Measurements from ENCODE around the gene KCNIP2. TPM values are rescaled to one million over a fixed set of nuclear protein-coding genes. Genes with fewer than 3 reads are reported as not detected.

The KCNIP2 gene
- total RNA-seq, 2 donors from 2014 or later, result 1.8 to 13.5 TPM

DNA sequence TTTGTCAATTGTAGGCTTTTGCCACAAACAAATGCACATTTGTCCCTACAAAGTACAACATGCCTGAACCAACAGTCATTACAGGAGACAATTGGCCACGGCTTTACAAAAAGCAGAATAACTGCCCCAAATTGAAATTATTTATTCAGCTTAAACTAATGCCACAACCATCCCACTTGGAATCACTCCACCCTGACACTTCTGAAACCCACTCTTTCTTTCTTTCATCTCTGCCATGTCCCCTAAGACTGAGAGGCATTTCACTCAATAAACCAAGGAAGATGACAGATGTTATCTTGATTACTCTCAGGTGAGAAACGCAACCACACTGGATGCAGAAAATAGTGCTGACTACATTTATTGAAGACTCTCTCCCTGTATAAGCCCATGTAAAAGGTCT, 57.8 kb downstream of the KCNIP2 start:
- intact Hi-C loops (cut with DNase I), result no loop called here

GRCh38 chr10:101784558-101784957, 59.0 kb downstream of the KCNIP2 start:
- 77 to 81% methylated on average over 2 of the region's 2 CpGs for WGBS, 2 donors
- Histone ChIP-seq H3K4me1 (peaks cover 36% of the 10 kb centered on the region), H3K9me3 (no peaks in the 10 kb centered on the region), H3K27me3 (no peaks in the 10 kb centered on the region), H3K4me3 (no peak overlapping the region), H3K36me3 (replicated peaks in 1 of 2; ENCODE audit: insufficient read depth in 1 of 2, low read depth in 2 of 2) (peaks cover under 1 to 20% of the 10 kb centered on the region in 2 donors), H3K27ac (no peak overlapping the region)
- ATAC-seq, result no peak
- TF ChIP-seq POLR2A (IDR thresholded peaks at IDR 0.05) (no peak), CTCF (IDR thresholded peaks at IDR 0.05) (no peak)
- DNase-seq, result no peak
- intact Hi-C loops (cut with DNase I), result no loop called here

More for the DNA sequence above, 57.8 kb downstream of the KCNIP2 start:
- no peak for DNase-seq
- H3K27ac ChIP-seq, result no peak overlapping the region
- no peaks in the 10 kb centered on the region for H3K27me3 ChIP-seq
- no peak overlapping the region for H3K4me3 ChIP-seq
- H3K9me3 ChIP-seq, result no peaks in the 10 kb centered on the region
- no peak for ATAC-seq
- H3K36me3 ChIP-seq (replicated peaks in 1 of 2; ENCODE audit: insufficient read depth in 1 of 2, low read depth in 2 of 2), result peaks cover 5 to 24% of the 10 kb centered on the region in 2 donors
- TF ChIP-seq CTCF (IDR thresholded peaks at IDR 0.05) (no peak), POLR2A (IDR thresholded peaks at IDR 0.05) (no peak)
- peaks cover 23% of the 10 kb centered on the region for H3K4me1 ChIP-seq
- WGBS, 2 donors, result 83 to 87% methylated on average over 2 of the region's 2 CpGs

GRCh38 chr10:101783736-101784118, 59.9 kb downstream of the KCNIP2 start:
- Histone ChIP-seq H3K4me1 (peaks cover 44% of the 10 kb centered on the region), H3K9me3 (no peaks in the 10 kb centered on the region), H3K27me3 (no peaks in the 10 kb centered on the region), H3K4me3 (peak overlapping the region; percentile 17 to 58), H3K36me3 (replicated peaks in 1 of 2; ENCODE audit: insufficient read depth in 1 of 2, low read depth in 2 of 2) (peaks cover 0 to 15% of the 10 kb centered on the region in 2 donors), H3K27ac (peak overlapping the region in 2 of 4 donors; percentile 27 to 46)
- DNase-seq (no peak), ATAC-seq (no peak)
- WGBS, 2 donors, result 49 to 50% methylated on average over 10 of the region's 10 CpGs
- TF ChIP-seq CTCF (IDR thresholded peaks at IDR 0.05) (no peak), POLR2A (IDR thresholded peaks at IDR 0.05) (no peak)
- intact Hi-C loops (cut with DNase I), result no loop called here

DNA sequence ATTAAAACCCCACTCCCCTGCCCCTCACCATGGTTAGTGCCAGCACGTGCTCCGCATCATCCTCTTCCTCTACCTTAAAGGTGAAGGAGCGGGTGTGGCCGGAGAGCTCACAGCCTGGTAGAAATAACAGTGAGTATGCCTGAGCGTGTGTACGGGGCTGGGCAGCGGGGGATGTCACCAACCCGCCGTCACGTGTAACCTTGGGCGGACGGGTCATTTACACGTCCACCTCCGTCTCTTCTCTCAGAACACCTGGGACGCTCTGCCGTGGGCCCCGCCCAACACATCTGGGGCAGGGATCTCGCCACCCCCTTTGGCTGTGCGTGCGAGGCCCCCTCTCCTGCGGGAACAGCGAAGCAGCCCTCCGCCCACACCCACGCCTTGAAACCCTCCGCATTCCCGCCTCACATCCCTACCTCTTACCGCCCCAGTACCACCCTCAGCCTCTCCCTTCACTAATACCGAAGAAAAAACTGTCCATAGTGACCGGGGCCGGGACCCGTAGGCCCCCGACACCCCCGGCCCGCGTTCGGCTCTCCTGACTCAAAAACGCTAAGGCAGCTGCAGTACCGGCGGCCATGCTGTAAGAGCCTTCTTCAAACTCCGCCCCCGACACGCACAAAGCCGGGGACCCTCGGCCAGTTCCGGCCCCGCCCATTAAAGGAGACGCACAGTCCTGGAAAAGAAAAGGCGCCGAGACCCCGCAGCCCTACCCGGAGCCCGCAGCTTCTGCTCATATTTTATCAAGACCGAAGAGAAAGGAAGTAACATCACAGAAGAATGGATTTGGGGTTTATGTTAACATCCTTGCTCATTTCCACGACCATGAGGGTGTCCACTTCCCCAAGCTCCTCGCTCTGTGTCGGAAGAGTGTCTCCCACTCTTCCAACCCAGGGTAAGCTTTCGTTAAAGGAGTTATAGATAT, 60.5 kb downstream of the KCNIP2 start, which contains the start of gene NPM3:
NPM3 (minus strand) TSS at position 636 of the 925 bp plus-strand sequence; CDS start at position 580, 56 bp downstream.
- WGBS, 2 donors, result 2 to 3% methylated on average over 24 to 57 of the region's 57 CpGs

More for the DNA sequence above, 60.5 kb downstream of the KCNIP2 start, which contains the start of gene NPM3:
- ATAC-seq (peak; percentile 64), DNase-seq (peak; percentile 78 to 91 (median 85))
- peaks cover 0 to 15% of the 10 kb centered on the region in 2 donors for H3K36me3 ChIP-seq (replicated peaks in 1 of 2; ENCODE audit: insufficient read depth in 1 of 2, low read depth in 2 of 2)
- H3K27ac ChIP-seq, result peak within 1 kb of the TSS in 2 of 4 donors; percentile 27 to 46
- no peaks in the 10 kb centered on the region for H3K9me3 ChIP-seq
- H3K27me3 ChIP-seq, result no peaks in the 10 kb centered on the region
- H3K4me1 ChIP-seq, result peaks cover 49% of the 10 kb centered on the region
- peak within 1 kb of the TSS; percentile 17 to 58 for H3K4me3 ChIP-seq
- intact Hi-C loops (cut with DNase I), result no loop called here
- no peak for TF ChIP-seq CTCF (IDR thresholded peaks at IDR 0.05)
- TF ChIP-seq POLR2A (IDR thresholded peaks at IDR 0.05), result peak in 2 of 3 donors; percentile 48 to 57
